ENCODE data around the gene DDX39A.
"Not testable (repeated sequence)": the region's sequence is repeated elsewhere in the genome, so short reads cannot be mapped to it uniquely, and the experiment has no call there.

Gene DDX39A

GRCh38 chr19:14367016-14367415 is 52.1 kb downstream of the DDX39A start:
- Histone ChIP-seq H3K27me3 (ENCODE audit: insufficient read depth, low read length) (no peaks in the 10 kb centered on the region), H3K9me3 (ENCODE audit: low read length) (no peaks in the 10 kb centered on the region), H3K4me3 (ENCODE audit: low read length) (no peak overlapping the region), H3K36me3 (ENCODE audit: insufficient read depth, low read length) (no peaks in the 10 kb centered on the region), H3K4me1 (ENCODE audit: insufficient read depth, low read length) (peaks cover 12% of the 10 kb centered on the region), H2AFZ (ENCODE audit: low read depth, low read length) (no peak overlapping the region)

GRCh38 chr19:14366529-14366928 is 52.6 kb downstream of the DDX39A start:
- no peaks in the 10 kb centered on the region for H3K36me3 ChIP-seq (ENCODE audit: insufficient read depth, low read length)

GRCh38 chr19:14364098-14364443 is 55.1 kb downstream of the DDX39A start:
- not testable (repeated sequence) for H3K36me3 ChIP-seq (ENCODE audit: insufficient read depth, low read length); H3K4me3 ChIP-seq (ENCODE audit: low read length); H3K9me3 ChIP-seq (ENCODE audit: low read length); H3K27me3 ChIP-seq (ENCODE audit: insufficient read depth, low read length); H2AFZ ChIP-seq (ENCODE audit: low read depth, low read length); H3K4me1 ChIP-seq (ENCODE audit: insufficient read depth, low read length)

More at GRCh38 chr19:14366529-14366928, 52.6 kb downstream of the DDX39A start:
- H3K4me1 ChIP-seq (ENCODE audit: insufficient read depth, low read length) = peaks cover 12% of the 10 kb centered on the region
- no peaks in the 10 kb centered on the region for H3K9me3 ChIP-seq (ENCODE audit: low read length)
- no peak overlapping the region for H3K4me3 ChIP-seq (ENCODE audit: low read length)
- no peaks in the 10 kb centered on the region for H3K27me3 ChIP-seq (ENCODE audit: insufficient read depth, low read length)
- no peak overlapping the region for H2AFZ ChIP-seq (ENCODE audit: low read depth, low read length)

GRCh38 chr19:14363183-14364097 is 55.7 kb downstream of the DDX39A start:
- Histone ChIP-seq H3K9me3 (ENCODE audit: low read length) (no peaks in the 10 kb centered on the region), H2AFZ (ENCODE audit: low read depth, low read length) (no peak overlapping the region), H3K36me3 (ENCODE audit: insufficient read depth, low read length) (no peaks in the 10 kb centered on the region), H3K27me3 (ENCODE audit: insufficient read depth, low read length) (no peaks in the 10 kb centered on the region), H3K4me3 (ENCODE audit: low read length) (peak overlapping the region; percentile 19), H3K4me1 (ENCODE audit: insufficient read depth, low read length) (no peaks in the 10 kb centered on the region)

GRCh38 chr19:14361824-14362223 is 57.3 kb downstream of the DDX39A start:
- H3K27me3 ChIP-seq (ENCODE audit: insufficient read depth, low read length) = no peaks in the 10 kb centered on the region
- H3K4me1 ChIP-seq (ENCODE audit: insufficient read depth, low read length) = no peaks in the 10 kb centered on the region
- no peaks in the 10 kb centered on the region for H3K36me3 ChIP-seq (ENCODE audit: insufficient read depth, low read length)
- no peaks in the 10 kb centered on the region for H3K9me3 ChIP-seq (ENCODE audit: low read length)
- H2AFZ ChIP-seq (ENCODE audit: low read depth, low read length) = no peak overlapping the region
- no peak overlapping the region for H3K4me3 ChIP-seq (ENCODE audit: low read length)
